Cardiac muscle cell (in vitro differentiated cells and primary cell): ENCODE measurements around the gene CD274. TPM values are rescaled to one million over a fixed set of nuclear protein-coding genes. Genes with fewer than 3 reads are reported as not detected.
A peak's percentile ranks its signal among the peaks of the same experiment; 100 is the strongest.
"Not testable (repeated sequence)": the region's sequence is repeated elsewhere in the genome, so short reads cannot be mapped to it uniquely, and the experiment has no call there.

Source experiments
- DNase-seq, 2 donors: peaks; one replicate each; pipeline versions ENCODE4 v3.0.0 to v3.0.0-alpha.2; 2010 to 2017; ENCODE audit warnings: low read depth in 1 of 2, low spot score in 1 of 2
- H3K27ac ChIP-seq: fragments of 200-600 bp; sonication (generic); 2 replicates; pipeline ENCODE4 v1.5.1; 2016
- H3K27me3 ChIP-seq: fragments of 200-600 bp; sonication (generic); 2 replicates; pipeline ENCODE4 v1.6.0; 2016; ENCODE audit warnings: control low read depth
- H3K36me3 ChIP-seq: fragments of 200-600 bp; sonication (generic); 2 replicates; pipeline ENCODE4 v1.5.1; 2016; ENCODE audit warnings: control low read depth
- H3K4me1 ChIP-seq: fragments of 200-600 bp; sonication (generic); 2 replicates; pipeline ENCODE4 v1.8.1; 2017; ENCODE audit warnings: low read depth, mild to moderate bottlenecking, mixed run types
- H3K4me3 ChIP-seq: fragments of 200-600 bp; sonication (generic); 2 replicates; pipeline ENCODE4 v1.5.1; 2016; ENCODE audit warnings: mild to moderate bottlenecking
- H3K9me3 ChIP-seq: fragments of 200-600 bp; sonication (generic); 2 replicates; pipeline ENCODE4 v1.5.1; 2017; ENCODE audit warnings: low read depth, mild to moderate bottlenecking, control low read depth
- polyA plus RNA-seq: library from polyadenylated mRNA; unstranded; fragments of >200 nt; fragmentation: Nextera tagmentation; extraction: Ambion mirVana; gene quantifications from 2 replicates; pipeline ENCODE4 v1.2.1, GENCODE V29; 2016
- total RNA-seq: library from RNA; depleted of rRNA; stranded (reverse); fragments of >200 nt; gene quantifications from 2 replicates; pipeline ENCODE4 v1.2.3, GENCODE V29; 2016
- TF ChIP-seq, protein P1 (sequence below): IDR thresholded peaks from 2 replicates; pipeline ENCODE4 v1.5.1; 2012; ENCODE audit warnings: low read depth, mild to moderate bottlenecking, low read length

The CD274 gene
- total and polyA plus RNA-seq, 2 experiments from 2014 or later, result not detected

- no peaks in the 10 kb centered on the region for H3K4me1 ChIP-seq
- H3K27ac ChIP-seq, result no peak overlapping the region
- no peak overlapping the region for H3K4me3 ChIP-seq
- no peaks in the 10 kb centered on the region for H3K27me3 ChIP-seq
- no peaks in the 10 kb centered on the region for H3K36me3 ChIP-seq
- TF ChIP-seq, protein P1, sequence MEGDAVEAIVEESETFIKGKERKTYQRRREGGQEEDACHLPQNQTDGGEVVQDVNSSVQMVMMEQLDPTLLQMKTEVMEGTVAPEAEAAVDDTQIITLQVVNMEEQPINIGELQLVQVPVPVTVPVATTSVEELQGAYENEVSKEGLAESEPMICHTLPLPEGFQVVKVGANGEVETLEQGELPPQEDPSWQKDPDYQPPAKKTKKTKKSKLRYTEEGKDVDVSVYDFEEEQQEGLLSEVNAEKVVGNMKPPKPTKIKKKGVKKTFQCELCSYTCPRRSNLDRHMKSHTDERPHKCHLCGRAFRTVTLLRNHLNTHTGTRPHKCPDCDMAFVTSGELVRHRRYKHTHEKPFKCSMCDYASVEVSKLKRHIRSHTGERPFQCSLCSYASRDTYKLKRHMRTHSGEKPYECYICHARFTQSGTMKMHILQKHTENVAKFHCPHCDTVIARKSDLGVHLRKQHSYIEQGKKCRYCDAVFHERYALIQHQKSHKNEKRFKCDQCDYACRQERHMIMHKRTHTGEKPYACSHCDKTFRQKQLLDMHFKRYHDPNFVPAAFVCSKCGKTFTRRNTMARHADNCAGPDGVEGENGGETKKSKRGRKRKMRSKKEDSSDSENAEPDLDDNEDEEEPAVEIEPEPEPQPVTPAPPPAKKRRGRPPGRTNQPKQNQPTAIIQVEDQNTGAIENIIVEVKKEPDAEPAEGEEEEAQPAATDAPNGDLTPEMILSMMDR, result no peak
- no peak for DNase-seq
- no peaks in the 10 kb centered on the region for H3K9me3 ChIP-seq
Observed at GRCh38 chr9:5453004-5453403, 2.7 kb downstream of the CD274 start.

- H3K9me3 ChIP-seq, result no peaks in the 10 kb centered on the region
- no peak overlapping the region for H3K4me3 ChIP-seq
- no peak overlapping the region for H3K27ac ChIP-seq
- no peaks in the 10 kb centered on the region for H3K36me3 ChIP-seq
- no peaks in the 10 kb centered on the region for H3K4me1 ChIP-seq
- H3K27me3 ChIP-seq, result no peaks in the 10 kb centered on the region
- peak in 1 of 2 donors; percentile 32 for DNase-seq
- TF ChIP-seq, protein P1, result no peak
Observed at GRCh38 chr9:5453673-5454072, 3.3 kb downstream of the CD274 start.

DNA sequence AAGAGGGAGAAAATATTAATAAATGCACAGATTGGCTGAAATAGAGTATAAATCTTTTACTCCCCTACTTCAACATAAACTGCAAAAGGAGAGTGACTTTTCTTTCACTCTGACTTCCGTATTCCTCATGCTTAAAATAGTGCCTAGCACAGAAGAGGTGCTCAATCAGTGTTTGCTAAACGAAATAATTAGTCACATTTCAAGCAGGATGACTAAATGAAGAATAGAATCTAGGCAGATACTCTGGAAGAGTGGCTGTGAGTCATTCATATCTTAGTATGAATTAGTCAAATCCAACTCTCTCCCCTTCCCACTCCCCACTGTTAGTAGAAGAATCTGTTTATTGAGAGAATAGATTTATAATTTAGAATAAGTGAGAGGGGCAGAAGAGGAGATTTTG, 4.8 kb downstream of the CD274 start:
- TF ChIP-seq, protein P1, result no peak
- no peaks in the 10 kb centered on the region for H3K36me3 ChIP-seq
- H3K4me1 ChIP-seq, result no peaks in the 10 kb centered on the region
- H3K27me3 ChIP-seq, result no peaks in the 10 kb centered on the region
- no peaks in the 10 kb centered on the region for H3K9me3 ChIP-seq
- no peak overlapping the region for H3K4me3 ChIP-seq
- H3K27ac ChIP-seq, result no peak overlapping the region
- peak in 1 of 2 donors; percentile 51 for DNase-seq

GRCh38 chr9:5459289-5459829, 9.0 kb downstream of the CD274 start:
- no peaks in the 10 kb centered on the region for H3K36me3 ChIP-seq
- H3K4me1 ChIP-seq, result no peaks in the 10 kb centered on the region
- H3K9me3 ChIP-seq, result no peaks in the 10 kb centered on the region
- TF ChIP-seq, protein P1, result no peak
- peak in 1 of 2 donors; percentile 42 for DNase-seq
- H3K27me3 ChIP-seq, result no peaks in the 10 kb centered on the region
- no peak overlapping the region for H3K4me3 ChIP-seq
- no peak overlapping the region for H3K27ac ChIP-seq

DNA sequence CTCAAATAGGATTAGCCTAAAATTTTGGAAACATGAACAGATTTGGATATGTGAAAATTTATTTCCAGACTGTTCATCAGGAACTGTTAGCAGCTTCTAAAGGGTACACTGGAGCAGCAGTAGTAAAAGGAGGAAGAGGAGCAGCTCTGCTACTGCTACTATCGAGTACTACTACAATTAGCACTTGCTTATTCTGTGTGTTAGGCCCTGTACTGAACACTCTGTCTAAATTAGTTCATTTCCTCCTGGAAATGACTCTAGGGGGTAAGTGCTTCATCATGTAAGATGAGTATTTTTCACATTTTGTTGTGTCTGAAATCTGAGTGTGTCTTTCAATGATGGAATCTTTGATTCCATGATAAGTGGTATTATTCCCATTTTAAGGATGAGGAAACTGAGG, 9.8 kb downstream of the CD274 start:
- no peak for DNase-seq
- H3K4me1 ChIP-seq, result no peaks in the 10 kb centered on the region
- no peaks in the 10 kb centered on the region for H3K9me3 ChIP-seq
- TF ChIP-seq, protein P1, result no peak
- no peaks in the 10 kb centered on the region for H3K36me3 ChIP-seq
- no peak overlapping the region for H3K27ac ChIP-seq
- H3K4me3 ChIP-seq, result no peak overlapping the region
- no peaks in the 10 kb centered on the region for H3K27me3 ChIP-seq

DNA sequence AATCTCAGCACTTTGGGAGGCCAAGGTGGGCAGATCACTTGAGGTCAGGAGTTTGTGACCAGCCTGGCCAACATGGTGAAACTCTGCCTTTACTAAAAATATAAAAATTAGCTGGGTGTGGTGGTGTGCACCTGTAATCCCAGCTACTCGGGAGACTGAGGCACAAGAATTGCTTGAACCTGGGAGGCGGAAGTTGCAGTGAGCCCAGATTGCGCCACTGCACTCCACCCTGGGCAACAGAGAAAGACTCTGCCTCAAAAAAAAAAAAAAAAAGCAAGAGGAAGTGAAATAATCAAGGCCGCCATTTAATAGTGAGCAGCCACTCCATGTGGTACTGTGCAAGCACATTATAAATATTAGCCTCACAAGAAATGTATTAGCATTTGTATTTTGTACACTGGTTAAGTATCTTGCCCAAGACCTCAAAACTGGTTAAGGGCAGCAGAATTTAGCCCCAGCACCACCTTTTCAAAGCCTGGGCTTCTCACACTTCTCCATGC, 14.5 kb downstream of the CD274 start:
- H3K4me3 ChIP-seq, H3K27me3 ChIP-seq, H3K9me3 ChIP-seq, H3K27ac ChIP-seq, H3K36me3 ChIP-seq, H3K4me1 ChIP-seq, DNase-seq: not testable (repeated sequence)
